ENCODE measurements around the gene WAS.
"Not testable (repeated sequence)": the region's sequence is repeated elsewhere in the genome, so short reads cannot be mapped to it uniquely, and the experiment has no call there.

WAS gene

GRCh38 chrX:48648336-48648751 lies 35.3 kb upstream of the WAS start:
- H2BK12ac ChIP-seq (ENCODE audit: low read length): no peak overlapping the region
- H3K79me1 ChIP-seq (ENCODE audit: low read depth, low read length): no peaks in the 10 kb centered on the region
- H3K4me1 ChIP-seq (ENCODE audit: control insufficient read depth in 2 of 2, insufficient read depth in 1 of 2, low read depth in 1 of 2, low read length in 2 of 2): no peaks in the 10 kb centered on the region
- DNase-seq (ENCODE audit: low spot score): no peak
- H2BK15ac ChIP-seq (ENCODE audit: low read length): no peak overlapping the region
- no peak overlapping the region for H4K91ac ChIP-seq (ENCODE audit: low read depth, low read length, poor library complexity)
- no peak overlapping the region for H3K4me3 ChIP-seq (ENCODE audit: low read length in 2 of 2)
- H3K18ac ChIP-seq (ENCODE audit: low read length): no peak overlapping the region
- H4K8ac ChIP-seq (ENCODE audit: low read depth, low read length): no peak overlapping the region
- no peak overlapping the region for H3K14ac ChIP-seq (ENCODE audit: low read length)
- peak overlapping the region; percentile 50 for H2AFZ ChIP-seq (ENCODE audit: low read length)
- no peak overlapping the region for H2AK5ac ChIP-seq (ENCODE audit: low read depth, low read length)
- no peak overlapping the region for H2BK120ac ChIP-seq (ENCODE audit: low read depth, low read length)
- H3K9me3 ChIP-seq (replicated peaks in 1 of 2; ENCODE audit: control insufficient read depth in 2 of 2, insufficient read depth in 1 of 2, low read depth in 1 of 2, low read length in 2 of 2): no peaks in the 10 kb centered on the region
- no CpG with 5 or more reads among the region's 6 CpGs for WGBS, 2 donors (ENCODE audit: extremely low coverage in 2 of 2, insufficient read length in 2 of 2, insufficient replicate concordance in 1 of 2)
- no peak overlapping the region for H3K4me2 ChIP-seq (ENCODE audit: insufficient read depth, low read length, poor library complexity, severe bottlenecking)
- no peak overlapping the region for H3K9ac ChIP-seq (ENCODE audit: low read depth, low read length, poor library complexity)
- H3K36me3 ChIP-seq (replicated peaks in 1 of 2; ENCODE audit: control insufficient read depth in 2 of 2, insufficient read depth in 2 of 2, low read length in 2 of 2): no peaks in the 10 kb centered on the region
- no peak overlapping the region for H3K23ac ChIP-seq (ENCODE audit: low read depth, low read length, poor library complexity)
- H3K27me3 ChIP-seq (ENCODE audit: control insufficient read depth in 3 of 3, insufficient read depth in 3 of 3, low read depth in 1 of 3, low read length in 3 of 3): no peaks in the 10 kb centered on the region
- H2BK5ac ChIP-seq (ENCODE audit: low read length): no peak overlapping the region
- H3K27ac ChIP-seq (replicated peaks; ENCODE audit: low read length): no peak overlapping the region
- no peak overlapping the region for H3K4ac ChIP-seq (ENCODE audit: low read length)

- Histone ChIP-seq H3K36me3 (replicated peaks in 1 of 2; ENCODE audit: control insufficient read depth in 2 of 2, insufficient read depth in 2 of 2, low read length in 2 of 2) (no peaks in the 10 kb centered on the region), H2BK5ac (ENCODE audit: low read length) (no peak overlapping the region), H2BK120ac (ENCODE audit: low read depth, low read length) (no peak overlapping the region), H3K4me1 (ENCODE audit: control insufficient read depth in 2 of 2, insufficient read depth in 1 of 2, low read depth in 1 of 2, low read length in 2 of 2) (no peaks in the 10 kb centered on the region), H4K8ac (ENCODE audit: low read depth, low read length) (no peak overlapping the region), H2BK12ac (ENCODE audit: low read length) (no peak overlapping the region), H3K4ac (ENCODE audit: low read length) (no peak overlapping the region), H2BK15ac (ENCODE audit: low read length) (no peak overlapping the region), H2AFZ (ENCODE audit: low read length) (no peak overlapping the region), H2AK5ac (ENCODE audit: low read depth, low read length) (no peak overlapping the region), H3K27ac (replicated peaks; ENCODE audit: low read length) (no peak overlapping the region), H3K4me2 (ENCODE audit: insufficient read depth, low read length, poor library complexity, severe bottlenecking) (no peak overlapping the region), H3K14ac (ENCODE audit: low read length) (no peak overlapping the region), H3K4me3 (ENCODE audit: low read length in 2 of 2) (no peak overlapping the region), H3K79me1 (ENCODE audit: low read depth, low read length) (no peaks in the 10 kb centered on the region), H3K9ac (ENCODE audit: low read depth, low read length, poor library complexity) (no peak overlapping the region), H3K27me3 (ENCODE audit: control insufficient read depth in 3 of 3, insufficient read depth in 3 of 3, low read depth in 1 of 3, low read length in 3 of 3) (no peaks in the 10 kb centered on the region), H3K18ac (ENCODE audit: low read length) (no peak overlapping the region), H3K9me3 (replicated peaks in 1 of 2; ENCODE audit: control insufficient read depth in 2 of 2, insufficient read depth in 1 of 2, low read depth in 1 of 2, low read length in 2 of 2) (no peaks in the 10 kb centered on the region), H3K23ac (ENCODE audit: low read depth, low read length, poor library complexity) (no peak overlapping the region), H4K91ac (ENCODE audit: low read depth, low read length, poor library complexity) (no peak overlapping the region)
- no peak for DNase-seq (ENCODE audit: low spot score)
- WGBS, 2 donors (ENCODE audit: extremely low coverage in 2 of 2, insufficient read length in 2 of 2, insufficient replicate concordance in 1 of 2): no CpG with 5 or more reads among the region's 3 CpGs
Measured at GRCh38 chrX:48649102-48649501, 34.5 kb upstream of the WAS start.

- H4K8ac ChIP-seq (ENCODE audit: low read depth, low read length); H3K27ac ChIP-seq (replicated peaks; ENCODE audit: low read length); H2AFZ ChIP-seq (ENCODE audit: low read length); H3K4ac ChIP-seq (ENCODE audit: low read length); H3K4me1 ChIP-seq (ENCODE audit: control insufficient read depth in 2 of 2, insufficient read depth in 1 of 2, low read depth in 1 of 2, low read length in 2 of 2); H4K91ac ChIP-seq (ENCODE audit: low read depth, low read length, poor library complexity); H3K4me3 ChIP-seq (ENCODE audit: low read length in 2 of 2); H3K36me3 ChIP-seq (replicated peaks in 1 of 2; ENCODE audit: control insufficient read depth in 2 of 2, insufficient read depth in 2 of 2, low read length in 2 of 2); H3K79me1 ChIP-seq (ENCODE audit: low read depth, low read length); H2BK5ac ChIP-seq (ENCODE audit: low read length); H3K18ac ChIP-seq (ENCODE audit: low read length); H2AK5ac ChIP-seq (ENCODE audit: low read depth, low read length); H2BK15ac ChIP-seq (ENCODE audit: low read length); H2BK12ac ChIP-seq (ENCODE audit: low read length); H3K4me2 ChIP-seq (ENCODE audit: insufficient read depth, low read length, poor library complexity, severe bottlenecking); H3K9me3 ChIP-seq (replicated peaks in 1 of 2; ENCODE audit: control insufficient read depth in 2 of 2, insufficient read depth in 1 of 2, low read depth in 1 of 2, low read length in 2 of 2); H3K27me3 ChIP-seq (ENCODE audit: control insufficient read depth in 3 of 3, insufficient read depth in 3 of 3, low read depth in 1 of 3, low read length in 3 of 3); H2BK120ac ChIP-seq (ENCODE audit: low read depth, low read length); H3K9ac ChIP-seq (ENCODE audit: low read depth, low read length, poor library complexity); H3K14ac ChIP-seq (ENCODE audit: low read length); H3K23ac ChIP-seq (ENCODE audit: low read depth, low read length, poor library complexity); DNase-seq (ENCODE audit: low spot score): not testable (repeated sequence)
- WGBS, 2 donors (ENCODE audit: extremely low coverage in 2 of 2, insufficient read length in 2 of 2, insufficient replicate concordance in 1 of 2): no CpG with 5 or more reads among the region's 5 CpGs
Measured at GRCh38 chrX:48652055-48652579, 31.5 kb upstream of the WAS start.

GRCh38 chrX:48654746-48655145 lies 28.9 kb upstream of the WAS start:
- not testable (repeated sequence) for H4K8ac ChIP-seq (ENCODE audit: low read depth, low read length); H3K4me3 ChIP-seq (ENCODE audit: low read length in 2 of 2); H2AK5ac ChIP-seq (ENCODE audit: low read depth, low read length); H2BK120ac ChIP-seq (ENCODE audit: low read depth, low read length); H3K4me1 ChIP-seq (ENCODE audit: control insufficient read depth in 2 of 2, insufficient read depth in 1 of 2, low read depth in 1 of 2, low read length in 2 of 2); H4K91ac ChIP-seq (ENCODE audit: low read depth, low read length, poor library complexity); H2AFZ ChIP-seq (ENCODE audit: low read length); H2BK5ac ChIP-seq (ENCODE audit: low read length); H3K14ac ChIP-seq (ENCODE audit: low read length); H3K18ac ChIP-seq (ENCODE audit: low read length); H3K27ac ChIP-seq (replicated peaks; ENCODE audit: low read length); H3K79me1 ChIP-seq (ENCODE audit: low read depth, low read length); H2BK12ac ChIP-seq (ENCODE audit: low read length); H3K4ac ChIP-seq (ENCODE audit: low read length); H3K27me3 ChIP-seq (ENCODE audit: control insufficient read depth in 3 of 3, insufficient read depth in 3 of 3, low read depth in 1 of 3, low read length in 3 of 3); H3K23ac ChIP-seq (ENCODE audit: low read depth, low read length, poor library complexity); H3K36me3 ChIP-seq (replicated peaks in 1 of 2; ENCODE audit: control insufficient read depth in 2 of 2, insufficient read depth in 2 of 2, low read length in 2 of 2); H3K4me2 ChIP-seq (ENCODE audit: insufficient read depth, low read length, poor library complexity, severe bottlenecking); H3K9ac ChIP-seq (ENCODE audit: low read depth, low read length, poor library complexity); H3K9me3 ChIP-seq (replicated peaks in 1 of 2; ENCODE audit: control insufficient read depth in 2 of 2, insufficient read depth in 1 of 2, low read depth in 1 of 2, low read length in 2 of 2); H2BK15ac ChIP-seq (ENCODE audit: low read length); DNase-seq (ENCODE audit: low spot score)
- no CpG with 5 or more reads among the region's 19 CpGs for WGBS, 2 donors (ENCODE audit: extremely low coverage in 2 of 2, insufficient read length in 2 of 2, insufficient replicate concordance in 1 of 2)
